ENCODE data around the gene XPO6. TPM values are rescaled to one million over a fixed set of nuclear protein-coding genes. Genes with fewer than 3 reads are reported as not detected.

XPO6 gene
- total and polyA plus RNA-seq, 2 of the 13 experiments (the other 11 are each of a cell fraction or from before 2014, with no cell fraction given), result 109 to 129 TPM

DNA sequence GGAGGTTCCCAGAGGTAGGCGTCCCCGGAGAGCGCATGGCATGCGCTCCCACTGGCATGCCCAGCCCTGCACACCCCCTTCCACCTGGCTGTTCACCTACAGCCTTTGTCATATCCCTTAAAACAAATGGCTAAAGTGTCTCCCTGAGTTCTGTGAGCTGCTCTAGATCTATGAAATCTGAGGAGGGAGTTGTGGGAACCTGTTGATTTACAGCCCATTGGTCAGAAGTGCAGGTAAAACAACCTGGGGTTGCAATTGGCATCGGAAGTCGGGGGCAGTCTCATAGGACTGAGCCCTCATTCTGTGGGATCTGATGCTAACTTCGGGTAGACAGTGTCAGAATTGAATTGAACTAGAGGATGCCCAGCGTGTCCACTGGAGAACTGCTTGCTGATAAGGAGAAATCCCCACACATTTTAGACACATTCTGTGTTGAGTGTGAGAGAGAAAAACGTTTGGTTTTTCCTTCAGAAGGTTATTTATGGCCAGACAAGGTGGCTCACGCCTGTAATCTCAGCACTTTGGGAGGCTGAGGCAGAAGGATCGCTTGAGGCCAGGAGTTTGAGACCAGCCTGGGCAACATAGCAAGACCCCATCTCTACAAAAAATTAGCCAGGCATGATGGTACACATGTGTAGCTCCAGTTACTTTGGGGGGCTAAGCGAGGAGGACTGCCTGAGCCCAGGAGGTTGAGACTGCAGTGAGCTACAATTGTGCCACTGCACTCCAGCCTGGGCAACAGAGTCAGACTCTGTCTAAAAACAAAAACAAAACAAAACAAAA, 126.2 kb downstream of the XPO6 start:
- WGBS (ENCODE audit: low lambda C conversion rate), result 40% methylated on average over 12 of the region's 12 CpGs
- Histone ChIP-seq H3K9me3 (ENCODE audit: low read length) (no peaks in the 10 kb centered on the region), H4K20me1 (ENCODE audit: insufficient read depth, low read length) (no peaks in the 10 kb centered on the region), H3K9ac (ENCODE audit: insufficient read depth, low read depth, low read length) (no peak overlapping the region), H3K27ac (ENCODE audit: extremely low read length, insufficient read depth, low read length) (no peak overlapping the region), H3K27me3 (ENCODE audit: control insufficient read depth in 1 of 2, insufficient read depth in 2 of 2, low read length in 2 of 2) (0 out of 5 replicates have a peak, but pooled peaks cover 0 to 4% of the 10 kb centered on the region in 2 experiments), H3K4me1 (ENCODE audit: insufficient read depth, low read length) (peaks cover 16% of the 10 kb centered on the region), H3K79me2 (ENCODE audit: insufficient read depth, low read length) (no peaks in the 10 kb centered on the region), H3K36me3 (replicated peaks in 1 of 2; ENCODE audit: control insufficient read depth in 1 of 2, insufficient read depth in 2 of 2, low read length in 2 of 2) (no peaks in the 10 kb centered on the region), H3K4me2 (ENCODE audit: low read depth, low read length) (no peak overlapping the region), H3K4me3 (replicated peaks in 1 of 3; ENCODE audit: insufficient read depth in 1 of 3, low read depth in 2 of 3, low read length in 3 of 3) (no peak overlapping the region), H2AFZ (ENCODE audit: low read length) (no peak overlapping the region)
- in situ Hi-C loops (cut with HindIII; ENCODE audit: extremely low pct_ligation_motif_present, low pct_unique_long_range_greater_than_20kb), result no loop called here
- FAIRE-seq (no peak), DNase-seq (ENCODE audit: low spot score) (no peak), ATAC-seq (no peak)
- no TSS peak for BruUV-seq (replicated peaks)
- TF ChIP-seq ZNF121 (CRISPR knock-in tag; IDR thresholded peaks at IDR 0.05) (peak; percentile 70), ZSCAN22 (CRISPR knock-in tag; IDR thresholded peaks at IDR 0.05) (no peak)
- POLR2A ChIA-PET, result no interaction called here
- intact Hi-C loops (cut with micrococcal nuclease; ENCODE audit: unreplicated experiment), result no loop called here
- CTCF ChIA-PET (ENCODE audit: low intra/inter-chr PET ratio, low total read pairs), result no interaction called here

DNA sequence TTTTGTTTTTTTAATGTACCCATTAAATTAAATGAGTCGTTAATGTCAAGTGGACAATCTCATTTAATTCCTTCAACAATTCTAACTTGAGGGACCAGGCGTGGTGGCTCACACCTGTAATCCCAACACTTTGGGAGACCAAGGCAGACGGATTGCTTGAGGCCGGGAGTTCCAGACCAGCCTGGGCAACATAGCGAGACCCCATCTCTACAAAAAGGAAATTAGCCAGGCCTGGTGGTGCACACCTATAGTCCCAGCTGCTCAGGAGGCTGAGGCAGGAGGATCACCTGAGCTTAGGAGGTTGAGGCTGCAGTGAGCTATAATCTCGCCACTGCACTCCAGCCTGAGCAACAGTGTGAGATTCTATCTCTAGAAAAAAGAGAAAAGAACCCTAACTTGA, 127.6 kb downstream of the XPO6 start:
- Histone ChIP-seq H3K27me3 (ENCODE audit: control insufficient read depth in 1 of 2, insufficient read depth in 2 of 2, low read length in 2 of 2) (0 out of 5 replicates have a peak, but pooled peaks cover 0 to 8% of the 10 kb centered on the region in 2 experiments), H2AFZ (ENCODE audit: low read length) (no peak overlapping the region), H3K4me1 (ENCODE audit: insufficient read depth, low read length) (peaks cover 16% of the 10 kb centered on the region), H3K4me2 (ENCODE audit: low read depth, low read length) (no peak overlapping the region), H3K9ac (ENCODE audit: insufficient read depth, low read depth, low read length) (no peak overlapping the region), H4K20me1 (ENCODE audit: insufficient read depth, low read length) (no peaks in the 10 kb centered on the region), H3K4me3 (replicated peaks in 1 of 3; ENCODE audit: insufficient read depth in 1 of 3, low read depth in 2 of 3, low read length in 3 of 3) (no peak overlapping the region), H3K27ac (ENCODE audit: extremely low read length, insufficient read depth, low read length) (no peak overlapping the region), H3K79me2 (ENCODE audit: insufficient read depth, low read length) (no peaks in the 10 kb centered on the region), H3K36me3 (replicated peaks in 1 of 2; ENCODE audit: control insufficient read depth in 1 of 2, insufficient read depth in 2 of 2, low read length in 2 of 2) (no peaks in the 10 kb centered on the region), H3K9me3 (ENCODE audit: low read length) (no peaks in the 10 kb centered on the region)
- FAIRE-seq (no peak), DNase-seq (ENCODE audit: low spot score) (no peak), ATAC-seq (no peak)
- no TSS peak for BruUV-seq (replicated peaks)
- in situ Hi-C loops (cut with HindIII; ENCODE audit: extremely low pct_ligation_motif_present, low pct_unique_long_range_greater_than_20kb), result no loop called here
- TF ChIP-seq ZNF121 (CRISPR knock-in tag; IDR thresholded peaks at IDR 0.05), result peak; percentile 63
- TF ChIP-seq ZSCAN31 (CRISPR knock-in tag; IDR thresholded peaks at IDR 0.05; ENCODE audit: low read depth), result no peak
- WGBS (ENCODE audit: low lambda C conversion rate), result 31% methylated on average over 6 of the region's 6 CpGs
- ChIA-PET POLR2A (no interaction called here), CTCF (ENCODE audit: low intra/inter-chr PET ratio, low total read pairs) (no interaction called here)
- intact Hi-C loops (cut with micrococcal nuclease; ENCODE audit: unreplicated experiment), result no loop called here
